ENCODE measurements around the gene ERO1B. TPM values are rescaled to one million over a fixed set of nuclear protein-coding genes. Genes with fewer than 3 reads are reported as not detected.

ERO1B gene
- total and polyA plus RNA-seq, 5 donors, result 3.2 to 6.3 (median 5.0) TPM

GRCh38 chr1:236297161-236297560, 15.4 kb upstream of the ERO1B start:
- DNase-seq (no peak), ATAC-seq (no peak)
- Histone ChIP-seq H3K27me3 (ENCODE audit: control insufficient read depth, insufficient read depth) (no peaks in the 10 kb centered on the region), H3K9me3 (ENCODE audit: control insufficient read depth, low read length) (no peaks in the 10 kb centered on the region), H3K4me1 (ENCODE audit: control insufficient read depth, insufficient read depth, low read length) (no peaks in the 10 kb centered on the region), H3K27ac (ENCODE audit: low read length) (no peak overlapping the region), H3K4me3 (ENCODE audit: low read length) (no peak overlapping the region)
- intact Hi-C loops (cut with DNase I), result no loop called here
- WGBS, result 37% methylated on average over 8 of the region's 8 CpGs

GRCh38 chr1:236292425-236292824, 10.7 kb upstream of the ERO1B start:
- Histone ChIP-seq H3K27me3 (ENCODE audit: control insufficient read depth, insufficient read depth) (no peaks in the 10 kb centered on the region), H3K4me1 (ENCODE audit: control insufficient read depth, insufficient read depth, low read length) (no peaks in the 10 kb centered on the region), H3K4me3 (ENCODE audit: low read length) (no peak overlapping the region), H3K9me3 (ENCODE audit: control insufficient read depth, low read length) (no peaks in the 10 kb centered on the region), H3K27ac (ENCODE audit: low read length) (no peak overlapping the region)
- intact Hi-C loops (cut with DNase I), result no loop called here
- DNase-seq (no peak), ATAC-seq (no peak)
- WGBS, result 70% methylated on average over 3 of the region's 3 CpGs

GRCh38 chr1:236289492-236290131, 7.9 kb upstream of the ERO1B start:
- intact Hi-C loops (cut with DNase I), result loop anchor here in 1 of 4 donors (10.0 kb wide), 1 partner anchor 175 kb away; no protein-coding TSS in a partner anchor
- Histone ChIP-seq H3K27me3 (ENCODE audit: control insufficient read depth, insufficient read depth) (no peaks in the 10 kb centered on the region), H3K27ac (ENCODE audit: low read length) (no peak overlapping the region), H3K4me3 (ENCODE audit: low read length) (no peak overlapping the region), H3K9me3 (ENCODE audit: control insufficient read depth, low read length) (no peaks in the 10 kb centered on the region), H3K4me1 (ENCODE audit: control insufficient read depth, insufficient read depth, low read length) (no peaks in the 10 kb centered on the region)
- no peak for DNase-seq
- ATAC-seq, result no peak
- 90% methylated on average over 1 of the region's 1 CpG for WGBS

GRCh38 chr1:236288620-236288976, 6.8 kb upstream of the ERO1B start:
- Histone ChIP-seq H3K27me3 (ENCODE audit: control insufficient read depth, insufficient read depth) (no peaks in the 10 kb centered on the region), H3K9me3 (ENCODE audit: control insufficient read depth, low read length) (no peaks in the 10 kb centered on the region), H3K4me3 (ENCODE audit: low read length) (no peak overlapping the region), H3K4me1 (ENCODE audit: control insufficient read depth, insufficient read depth, low read length) (no peaks in the 10 kb centered on the region), H3K27ac (ENCODE audit: low read length) (no peak overlapping the region)
- 88% methylated on average over 5 of the region's 5 CpGs for WGBS
- ATAC-seq, result no peak
- intact Hi-C loops (cut with DNase I), result loop anchor here in 1 of 4 donors (10.0 kb wide), 1 partner anchor 174 kb away; no protein-coding TSS in a partner anchor
- DNase-seq, result no peak

GRCh38 chr1:236287757-236288619, 6.2 kb upstream of the ERO1B start:
- intact Hi-C loops (cut with DNase I), result loop anchor here in 1 of 4 donors (10.0 kb wide), 1 partner anchor 173 kb away; no protein-coding TSS in a partner anchor

GRCh38 chr1:236287356-236287755, 5.6 kb upstream of the ERO1B start:
- Histone ChIP-seq H3K4me1 (ENCODE audit: control insufficient read depth, insufficient read depth, low read length) (no peaks in the 10 kb centered on the region), H3K4me3 (ENCODE audit: low read length) (no peak overlapping the region), H3K27me3 (ENCODE audit: control insufficient read depth, insufficient read depth) (no peaks in the 10 kb centered on the region), H3K27ac (ENCODE audit: low read length) (no peak overlapping the region), H3K9me3 (ENCODE audit: control insufficient read depth, low read length) (no peaks in the 10 kb centered on the region)
- no peak for ATAC-seq
- DNase-seq, result no peak
- 84% methylated on average over 12 of the region's 12 CpGs for WGBS
- intact Hi-C loops (cut with DNase I), result loop anchor here in 1 of 4 donors (10.0 kb wide), 1 partner anchor 173 kb away; no protein-coding TSS in a partner anchor

More at GRCh38 chr1:236287757-236288619, 6.2 kb upstream of the ERO1B start:
- Histone ChIP-seq H3K27me3 (ENCODE audit: control insufficient read depth, insufficient read depth) (no peaks in the 10 kb centered on the region), H3K4me1 (ENCODE audit: control insufficient read depth, insufficient read depth, low read length) (no peaks in the 10 kb centered on the region), H3K9me3 (ENCODE audit: control insufficient read depth, low read length) (no peaks in the 10 kb centered on the region), H3K4me3 (ENCODE audit: low read length) (no peak overlapping the region), H3K27ac (ENCODE audit: low read length) (no peak overlapping the region)
- DNase-seq, result no peak
- WGBS, result 81% methylated on average over 22 of the region's 22 CpGs
- ATAC-seq, result no peak

- 64% methylated on average over 2 of the region's 2 CpGs for WGBS
- no peaks in the 10 kb centered on the region for H3K4me1 ChIP-seq (ENCODE audit: control insufficient read depth, insufficient read depth, low read length)
- H3K4me3 ChIP-seq (ENCODE audit: low read length), result no peak overlapping the region
- no peak for ATAC-seq
- no peak for DNase-seq
- H3K27me3 ChIP-seq (ENCODE audit: control insufficient read depth, insufficient read depth), result no peaks in the 10 kb centered on the region
- no peaks in the 10 kb centered on the region for H3K9me3 ChIP-seq (ENCODE audit: control insufficient read depth, low read length)
- no peak overlapping the region for H3K27ac ChIP-seq (ENCODE audit: low read length)
- intact Hi-C loops (cut with DNase I), result loop anchor here in 1 of 4 donors (10.0 kb wide), 1 partner anchor 170 kb away; no protein-coding TSS in a partner anchor
Measured at GRCh38 chr1:236284291-236284721, 2.5 kb upstream of the ERO1B start.

GRCh38 chr1:236282719-236283118, 961 bp upstream of the ERO1B start:
- intact Hi-C loops (cut with DNase I), result loop anchor here in 1 of 4 donors (10.0 kb wide), 1 partner anchor 168 kb away; no protein-coding TSS in a partner anchor
- Histone ChIP-seq H3K4me3 (ENCODE audit: low read length) (peak overlapping the region; percentile 95), H3K9me3 (ENCODE audit: control insufficient read depth, low read length) (no peaks in the 10 kb centered on the region), H3K27me3 (ENCODE audit: control insufficient read depth, insufficient read depth) (no peaks in the 10 kb centered on the region), H3K4me1 (ENCODE audit: control insufficient read depth, insufficient read depth, low read length) (no peaks in the 10 kb centered on the region), H3K27ac (ENCODE audit: low read length) (no peak overlapping the region)
- 67% methylated on average over 2 of the region's 2 CpGs for WGBS
- ATAC-seq (no peak), DNase-seq (no peak)

- Histone ChIP-seq H3K4me3 (ENCODE audit: low read length) (peak overlapping the region; percentile 95), H3K9me3 (ENCODE audit: control insufficient read depth, low read length) (no peaks in the 10 kb centered on the region), H3K4me1 (ENCODE audit: control insufficient read depth, insufficient read depth, low read length) (no peaks in the 10 kb centered on the region), H3K27me3 (ENCODE audit: control insufficient read depth, insufficient read depth) (no peaks in the 10 kb centered on the region), H3K27ac (ENCODE audit: low read length) (peak overlapping the region; percentile 48)
- ATAC-seq, result no peak
- 13% methylated on average over 7 of the region's 7 CpGs for WGBS
- intact Hi-C loops (cut with DNase I), result loop anchor here in 1 of 4 donors (10.0 kb wide), 1 partner anchor 168 kb away; no protein-coding TSS in a partner anchor
- DNase-seq, result no peak
Measured at GRCh38 chr1:236282425-236282716, 613 bp upstream of the ERO1B start.

GRCh38 chr1:236281198-236281653, 532 bp downstream of the ERO1B start:
- under 1% methylated on average over 38 of the region's 38 CpGs for WGBS
- Histone ChIP-seq H3K27me3 (ENCODE audit: control insufficient read depth, insufficient read depth) (no peaks in the 10 kb centered on the region), H3K4me3 (ENCODE audit: low read length) (peak overlapping the region; percentile 75), H3K27ac (ENCODE audit: low read length) (peak overlapping the region; percentile 54), H3K4me1 (ENCODE audit: control insufficient read depth, insufficient read depth, low read length) (no peaks in the 10 kb centered on the region), H3K9me3 (ENCODE audit: control insufficient read depth, low read length) (no peaks in the 10 kb centered on the region)
- intact Hi-C loops (cut with DNase I), result loop anchor here in 1 of 4 donors (10.0 kb wide), 1 partner anchor 166 kb away; no protein-coding TSS in a partner anchor
- peak; percentile 63 to 78 for ATAC-seq
- DNase-seq, result peak in 2 of 3 donors; percentile 67 to 73

All from right cardiac atrium (tissue), 5 donors.